Psoas muscle (tissue), 8 donors: Measurements from ENCODE around the gene SLCO2B1. TPM values are rescaled to one million over a fixed set of nuclear protein-coding genes. Genes with fewer than 3 reads are reported as not detected.

Source experiments
- ATAC-seq, 4 donors: fragments of 200-7000 bp; cut with Tn5 transposase; one replicate each; pipeline ENCODE4 v1.9.1; 2020; ENCODE audit warnings: moderate library complexity in 3 of 4, mild to moderate bottlenecking in 2 of 4
- DNase-seq, 2 donors: peaks; one replicate each; pipeline ENCODE4 v3.0.0-alpha.2; 2020
- H3K27ac ChIP-seq: fragments of 200-600 bp; one replicate; pipeline ENCODE4 v1.8.0; 2022
- H3K27me3 ChIP-seq, 3 donors: fragments of 200-600 bp in 1 of 3; one replicate each; pipeline versions ENCODE4 v1.6.1 to v1.8.0; 2013 to 2022; ENCODE audit warnings: low read length in 2 of 3, mild to moderate bottlenecking in 2 of 3, moderate library complexity in 1 of 3; ENCODE audit not compliant: insufficient read depth in 3 of 3
- H3K36me3 ChIP-seq, 2 donors: fragments of 200-600 bp in 1 of 2; one replicate each; pipeline versions ENCODE4 v1.6.1 to v1.8.0; 2013 to 2022; ENCODE audit warnings: low read depth in 1 of 2, mild to moderate bottlenecking in 1 of 2, moderate library complexity in 1 of 2; ENCODE audit not compliant: insufficient read depth in 1 of 2
- H3K4me1 ChIP-seq: fragments of 200-600 bp; one replicate; pipeline ENCODE4 v1.8.0; 2022
- H3K4me3 ChIP-seq: fragments of 200-600 bp; one replicate; pipeline ENCODE4 v1.8.0; 2022; ENCODE audit warnings: mild to moderate bottlenecking
- H3K9me3 ChIP-seq: fragments of 200-600 bp; one replicate; pipeline ENCODE4 v1.8.0; 2022
- CTCF ChIP-seq: fragments of 200-600 bp; IDR thresholded peaks from one replicate; pipeline ENCODE4 v1.8.0; 2022; ENCODE audit warnings: antibody characterized with exemption
- WGBS, 3 donors: extraction: QIAGEN DNeasy Blood & Tissue Kit; methylation state at CpG; one replicate each; pipeline versions ENCODE4 v1.1.6 to v1.1.7; 2013; 5-methylcytosine and 5-hydroxymethylcytosine counted together
- intact Hi-C, 2 donors: fragments of 100-400 bp; cut with DNase I; formaldehyde crosslinking; loops; one replicate each; pipeline versions ENCODE4 v1.11.0 to v1.14.2; 2022
- polyA plus RNA-seq, 3 donors: library from polyadenylated mRNA; stranded (reverse); fragments of 200-250 nt; gene quantifications; one replicate each; pipeline ENCODE4 v1.2.3, GENCODE V29; 2013
- total RNA-seq, 4 donors: library from RNA; stranded (reverse); fragmentation: NEBNext Ultra II Directional in 2 of 4; extraction: Animal tissue kit (Norgen Biotek cat#: 25700) in 2 of 4; gene quantifications; one replicate each; pipeline versions ENCODE4 v1.2.1 to v1.2.4, GENCODE V29; 2021 to 2023
- donor health status: healthy with polysubstance abuse.
- donor health status: DM: no; HTN: no; CAD: no; lungs with moderate emphysema.
- donor health status: Bipolar disorder and iron deficiency.
- donor health status: healthy.
- donor health status: DM: yes; HTN: yes; CAD: no.
- donor health status: DM: no; HTN: no; CAD: no.
- donor health status: DM: no; HTN: no; CAD: no.
- donor health status: DM: yes; HTN: yes; CAD: no.

Gene SLCO2B1
- total and polyA plus RNA-seq, 7 donors: 1.2 to 17.7 (median 10.7) TPM

GRCh38 chr11:75208446-75208845 lies 57.5 kb downstream of the SLCO2B1 start:
- Histone ChIP-seq H3K4me3 (no peak overlapping the region), H3K27me3 (peaks cover 0 to 4% (median 0%) of the 10 kb centered on the region in 3 donors), H3K27ac (no peak overlapping the region), H3K36me3 (no peaks in the 10 kb centered on the region), H3K4me1 (no peaks in the 10 kb centered on the region), H3K9me3 (no peaks in the 10 kb centered on the region)
- no peak for ATAC-seq
- TF ChIP-seq CTCF: no peak
- no peak for DNase-seq
- 41 to 64% (median 45%) methylated on average over 2 of the region's 2 CpGs for WGBS, 3 donors
- intact Hi-C loops: loop anchor here in 1 of 2 donors (5.0 kb wide), 2 partner anchors 181 to 281 kb away; no protein-coding TSS in a partner anchor

- Histone ChIP-seq H3K36me3 (no peaks in the 10 kb centered on the region), H3K27ac (no peak overlapping the region), H3K4me1 (no peaks in the 10 kb centered on the region), H3K9me3 (no peaks in the 10 kb centered on the region), H3K27me3 (peaks cover 0 to 10% (median 0%) of the 10 kb centered on the region in 3 donors), H3K4me3 (no peak overlapping the region)
- 76 to 85% (median 79%) methylated on average over 5 of the region's 5 CpGs for WGBS, 3 donors
- DNase-seq (no peak), ATAC-seq (no peak)
- TF ChIP-seq CTCF: no peak
- intact Hi-C loops: no loop called here
Observed at GRCh38 chr11:75212411-75212810, 61.5 kb downstream of the SLCO2B1 start.

- Histone ChIP-seq H3K9me3 (no peaks in the 10 kb centered on the region), H3K36me3 (no peaks in the 10 kb centered on the region), H3K27ac (no peak overlapping the region), H3K27me3 (peaks cover 0 to 7% (median 0%) of the 10 kb centered on the region in 3 donors), H3K4me3 (no peak overlapping the region), H3K4me1 (no peaks in the 10 kb centered on the region)
- intact Hi-C loops: no loop called here
- no peak for TF ChIP-seq CTCF
- ATAC-seq (peak; percentile 42 to 59 (median 47)), DNase-seq (peak; percentile 73 to 82)
- WGBS, 3 donors: 2 to 4% (median 2%) methylated on average over 8 of the region's 8 CpGs
Observed at GRCh38 chr11:75214411-75214821, 63.5 kb downstream of the SLCO2B1 start.

DNA sequence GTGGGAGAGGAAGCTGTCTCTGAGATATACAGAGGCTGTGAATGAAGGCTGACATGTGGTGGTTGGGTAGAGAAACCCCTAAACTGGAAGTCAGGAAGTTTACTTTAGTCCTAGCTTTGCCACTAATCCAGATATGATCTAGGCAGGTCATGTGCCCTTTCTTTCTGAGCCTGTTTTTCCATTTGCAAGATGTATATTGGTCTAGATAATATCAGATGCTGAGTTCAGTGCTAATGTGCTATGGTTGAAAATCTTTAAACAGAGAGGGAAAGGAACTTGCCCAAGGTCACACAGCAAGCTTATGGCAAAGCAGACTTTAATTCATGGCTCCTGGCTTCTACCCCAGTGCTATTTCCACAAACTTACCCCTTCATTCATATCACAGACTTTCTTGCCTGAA lies 63.9 kb downstream of the SLCO2B1 start:
- H3K4me1 ChIP-seq: no peaks in the 10 kb centered on the region
- intact Hi-C loops: no loop called here
- H3K27me3 ChIP-seq: peaks cover 0 to 7% (median 0%) of the 10 kb centered on the region in 3 donors

More for the DNA sequence above, 63.9 kb downstream of the SLCO2B1 start:
- no peak for ATAC-seq
- TF ChIP-seq CTCF: no peak
- H3K9me3 ChIP-seq: no peaks in the 10 kb centered on the region
- no peaks in the 10 kb centered on the region for H3K36me3 ChIP-seq
- no peak overlapping the region for H3K4me3 ChIP-seq
- no peak overlapping the region for H3K27ac ChIP-seq
- no peak for DNase-seq
